Endothelial cell of umbilical vein (primary cell): ENCODE data around the gene TNRC6A. TPM values are rescaled to one million over a fixed set of nuclear protein-coding genes. Genes with fewer than 3 reads are reported as not detected.
A peak's percentile ranks its signal among the peaks of the same experiment; 100 is the strongest.

Experiments
- BruUV-seq: library from RNA; stranded (reverse); fragments of 400-500 nt; replicated peaks from 2 replicates; lab custom pipeline; 2021; lab: Mats Ljungman, UMichigan
- CTCF ChIA-PET: fragments of 300-600, 350-600 bp; sonication (Branson Sonifier 250); formaldehyde crosslinking; loops from one replicate; lab custom pipeline; 2021; ENCODE audit warnings: antibody characterized with exemption, inconsistent platforms; lab: Charles Lee
- POLR2A ChIA-PET: fragments of 300-600, 350-600 bp; sonication (Branson Sonifier 250); formaldehyde crosslinking; loops from one replicate; lab custom pipeline; 2021; ENCODE audit warnings: antibody characterized with exemption, inconsistent platforms; lab: Charles Lee
- DNase-seq: peaks from one replicate; pipeline ENCODE4 v3.0.0-alpha.2; 2011; ENCODE audit warnings: low read depth, low spot score
- FAIRE-seq: peaks from 2 replicates; lab custom pipeline; 2011; peaks lifted over from hg19 to GRCh38; lab: Jason Lieb, UNC
- H2AFZ ChIP-seq: 2 replicates; pipeline ENCODE4 v1.6.0; 2012; ENCODE audit warnings: low read depth, low read length, control low read depth, inconsistent platforms
- H3K27ac ChIP-seq: 2 replicates; pipeline ENCODE4 v1.5.1; 2011; ENCODE audit warnings: low read depth, mild to moderate bottlenecking, control low read depth, low read length, moderate library complexity; ENCODE audit not compliant: insufficient read depth
- H3K27me3 ChIP-seq, 2 experiments: 2 replicates each; pipeline versions ENCODE4 v1.6.0 to v1.6.1; 2011; ENCODE audit warnings: low read length in 2 of 2, mixed read lengths in 1 of 2; ENCODE audit not compliant: control insufficient read depth in 2 of 2, insufficient read depth in 2 of 2
- H3K36me3 ChIP-seq, 2 experiments: 2 replicates in 1 of 2; 3 replicates in 1 of 2; pipeline ENCODE4 v1.5.1; 2011; ENCODE audit warnings: low read length in 2 of 2, mild to moderate bottlenecking in 1 of 2, moderate library complexity in 1 of 2; ENCODE audit not compliant: control insufficient read depth in 2 of 2, insufficient read depth in 2 of 2; ENCODE audit errors: extremely low read depth in 1 of 2
- H3K4me1 ChIP-seq: 3 replicates; pipeline ENCODE4 v1.5.1; 2011; ENCODE audit warnings: mild to moderate bottlenecking, low read length; ENCODE audit not compliant: control insufficient read depth, insufficient read depth; ENCODE audit errors: extremely low read depth
- H3K4me2 ChIP-seq: 2 replicates; pipeline ENCODE4 v1.6.1; 2011; ENCODE audit warnings: low read length, control low read depth, mixed read lengths; ENCODE audit not compliant: insufficient read depth
- H3K4me3 ChIP-seq, 3 experiments: fragments of 200-600 bp in 1 of 3; sonication (generic), shearing (Covaris generic) in 1 of 3; replicated peaks in 1 of 3; 2 replicates each; pipeline ENCODE4 v1.5.1; 2011 to 2016; ENCODE audit warnings: control low read depth in 3 of 3, low read length in 3 of 3, mild to moderate bottlenecking in 2 of 3, inconsistent platforms in 1 of 3, low read depth in 1 of 3, moderate library complexity in 1 of 3; ENCODE audit not compliant: insufficient read depth in 1 of 3
- H3K79me2 ChIP-seq: 2 replicates; pipeline ENCODE4 v1.6.0; 2012; ENCODE audit warnings: low read length, inconsistent platforms; ENCODE audit not compliant: control insufficient read depth, insufficient read depth
- H3K9ac ChIP-seq: replicated peaks from 2 replicates; pipeline ENCODE3; 2011; ENCODE audit warnings: low read length, control low read depth; ENCODE audit not compliant: insufficient read depth; ENCODE audit errors: extremely low read depth
- H3K9me1 ChIP-seq: replicated peaks from 3 replicates; pipeline ENCODE4 v1.6.0; 2011; ENCODE audit warnings: mild to moderate bottlenecking, low read length; ENCODE audit not compliant: control insufficient read depth, insufficient read depth; ENCODE audit errors: extremely low read depth
- H3K9me3 ChIP-seq: replicated peaks from 2 replicates; pipeline ENCODE4 v1.5.1; 2012; ENCODE audit warnings: low read length, inconsistent platforms; ENCODE audit not compliant: control insufficient read depth, insufficient read depth
- H4K20me1 ChIP-seq: replicated peaks from 2 replicates; pipeline ENCODE3; 2011; ENCODE audit warnings: mild to moderate bottlenecking, low read length; ENCODE audit not compliant: control insufficient read depth, insufficient read depth; ENCODE audit errors: extremely low read depth
- CTCF ChIP-seq, 2 donors: IDR thresholded peaks; 1 replicate in 1 of 2; 2 replicates in 1 of 2; pipeline ENCODE4 v1.5.1; 2011; ENCODE audit warnings: low read length in 2 of 2, mild to moderate bottlenecking in 2 of 2, moderate library complexity in 2 of 2, control low read depth in 1 of 2, inconsistent platforms in 1 of 2, low read depth in 1 of 2; ENCODE audit not compliant: insufficient read depth in 1 of 2; ENCODE audit errors: extremely low read depth in 1 of 2
- FOS ChIP-seq: IDR thresholded peaks from 2 replicates; pipeline ENCODE4 v1.6.1; 2011; ENCODE audit warnings: mild to moderate bottlenecking, low read length, moderate library complexity, borderline replicate concordance; ENCODE audit not compliant: insufficient read depth
- JUN ChIP-seq: IDR thresholded peaks from 2 replicates; pipeline ENCODE4 v1.6.1; 2011; ENCODE audit warnings: borderline replicate concordance, low read depth; ENCODE audit not compliant: insufficient read length, insufficient read depth
- MAX ChIP-seq: IDR thresholded peaks from 2 replicates; pipeline ENCODE4 v1.6.1; 2011; ENCODE audit not compliant: insufficient read depth, insufficient read length
- POLR2AphosphoS5 ChIP-seq: IDR thresholded peaks from 2 replicates; pipeline ENCODE4 v1.6.1; 2012; ENCODE audit warnings: low read depth, mild to moderate bottlenecking, control low read depth, low read length, moderate library complexity; ENCODE audit not compliant: insufficient read depth
- dilution Hi-C: fragments of 300-500 bp; cut with MboI; formaldehyde crosslinking; loops from one replicate; pipeline ENCODE4 v1.15.0; 2019; ENCODE audit warnings: low sequenced_read_pairs; ENCODE audit not compliant: extremely low pct_ligation_motif_present
- intact Hi-C: fragments of 100-400 bp; cut with micrococcal nuclease; formaldehyde crosslinking; loops from one replicate; pipeline ENCODE4 v1.10.0; 2022
- polyA plus RNA-seq, 4 experiments: library from polyadenylated mRNA; depleted of rRNA in 3 of 4; stranded (reverse) in 3 of 4; unstranded in 1 of 4; fragments of >200 nt; gene quantifications; 2 replicates each; pipeline versions ENCODE4 v1.2.1 to v1.2.3, GENCODE V29; 2011 to 2012; ENCODE audit warnings: missing spikeins in 1 of 4
- total RNA-seq: library from RNA; stranded (reverse); gene quantifications from 2 replicates; pipeline ENCODE4 v1.2.3, GENCODE V29; 2021

TNRC6A gene
- total and polyA plus RNA-seq, 2 donors (not counting 3 experiments of a cell fraction or from before 2014, with no cell fraction given) = 39.3 to 74.5 TPM

GRCh38 chr16:24700549-24701392 is 28.7 kb upstream of the TNRC6A start:
- POLR2A ChIA-PET = interaction anchor here (0.7 kb wide), 1 partner anchor 40 kb away, joined by 4 read pairs; no protein-coding TSS in a partner anchor
- peak; percentile 89 for TF ChIP-seq POLR2AphosphoS5
- TF ChIP-seq MAX = no peak
- peak; percentile 96 for TF ChIP-seq FOS
- TF ChIP-seq CTCF (IDR thresholded peaks at IDR 0.05; ENCODE audit: extremely low read depth in 1 of 2, insufficient read depth in 1 of 2, low read depth in 1 of 2, low read length in 2 of 2) = peak; percentile 26 to 58
- peak; percentile 95 for TF ChIP-seq JUN
- DNase-seq = peak; percentile 94
- Histone ChIP-seq H3K4me3 (no peak overlapping the region), H3K9me3 (no peaks in the 10 kb centered on the region), H3K4me1 (peaks cover 20% of the 10 kb centered on the region), H3K4me2 (peak overlapping the region; percentile 19), H4K20me1 (no peaks in the 10 kb centered on the region), H3K79me2 (no peaks in the 10 kb centered on the region), H3K27ac (peak overlapping the region; percentile 81), H3K9me1 (no peaks in the 10 kb centered on the region), H3K9ac (no peak overlapping the region), H3K27me3 (no peaks in the 10 kb centered on the region), H3K36me3 (no peaks in the 10 kb centered on the region), H2AFZ (no peak overlapping the region)
- CTCF ChIA-PET = interaction anchor here (0.6 to 2.4 kb wide), 8 partner anchors 12 to 101 kb away, joined by 3 to 12 read pairs (median 3); no protein-coding TSS in a partner anchor
- BruUV-seq = no TSS peak
- intact Hi-C loops (loop anchor here (1.0 to 2.0 kb wide), 6 partner anchors 14 to 124 kb away; partner anchors contain the start of gene TNRC6A), dilution Hi-C loops (no loop called here)
- peak; percentile 98 for FAIRE-seq
